ENCODE results near the gene DNAJC8.
A peak's percentile ranks its signal among the peaks of the same experiment; 100 is the strongest.

DNAJC8 gene

GRCh38 chr1:28249866-28250295, 17.1 kb upstream of the DNAJC8 start:
- DNase-seq (ENCODE audit: low read depth in 2 of 2) = no peak

- DNase-seq (ENCODE audit: low read depth in 2 of 2) = no peak
These were observed 16.4 kb upstream of the DNAJC8 start for GRCh38 chr1:28249013-28249865.

GRCh38 chr1:28248273-28249012, 15.6 kb upstream of the DNAJC8 start:
- peak; percentile 58 to 64 for DNase-seq (ENCODE audit: low read depth in 2 of 2)

GRCh38 chr1:28247612-28248272, 14.9 kb upstream of the DNAJC8 start:
- no peak for DNase-seq (ENCODE audit: low read depth in 2 of 2)

- DNase-seq (ENCODE audit: low read depth in 2 of 2) = no peak
These were observed 13.6 kb upstream of the DNAJC8 start for GRCh38 chr1:28246427-28246832.

GRCh38 chr1:28244549-28245251, 11.9 kb upstream of the DNAJC8 start:
- no peak for DNase-seq (ENCODE audit: low read depth in 2 of 2)

GRCh38 chr1:28243685-28244311, 11.0 kb upstream of the DNAJC8 start:
- no peak for DNase-seq (ENCODE audit: low read depth in 2 of 2)

- no peak for DNase-seq (ENCODE audit: low read depth in 2 of 2)
These were observed 8.9 kb upstream of the DNAJC8 start for GRCh38 chr1:28241638-28242241.

GRCh38 chr1:28240024-28240423, 7.2 kb upstream of the DNAJC8 start:
- no peak for DNase-seq (ENCODE audit: low read depth in 2 of 2)

GRCh38 chr1:28239004-28239403, 6.2 kb upstream of the DNAJC8 start:
- no peak for DNase-seq (ENCODE audit: low read depth in 2 of 2)

- DNase-seq (ENCODE audit: low read depth in 2 of 2) = no peak
These were observed 4.0 kb upstream of the DNAJC8 start for GRCh38 chr1:28236656-28237322.

GRCh38 chr1:28235755-28236655, 3.2 kb upstream of the DNAJC8 start, which contains the start of gene ATP5IF1:
ATP5IF1 (plus strand) TSS chr1:28236124; CDS start chr1:28236184, 60 bp downstream.
- peak; percentile 91 to 94 for DNase-seq (ENCODE audit: low read depth in 2 of 2)

- no peak for DNase-seq (ENCODE audit: low read depth in 2 of 2)
These were observed 406 bp upstream of the DNAJC8 start for GRCh38 chr1:28233264-28233606.

- no peak for DNase-seq (ENCODE audit: low read depth in 2 of 2)
These were observed 2.8 kb downstream of the DNAJC8 start for GRCh38 chr1:28229996-28230395.

- DNase-seq (ENCODE audit: low read depth in 2 of 2) = no peak
These were observed 3.7 kb downstream of the DNAJC8 start for GRCh38 chr1:28229089-28229488.

- no peak for DNase-seq (ENCODE audit: low read depth in 2 of 2)
These were observed 19.5 kb downstream of the DNAJC8 start for GRCh38 chr1:28213315-28213714.

GRCh38 chr1:28209700-28210099, 23.1 kb downstream of the DNAJC8 start:
- DNase-seq (ENCODE audit: low read depth in 2 of 2) = no peak

GRCh38 chr1:28208818-28209441, 23.9 kb downstream of the DNAJC8 start:
- peak in 1 of 2 donors; percentile 16 for DNase-seq (ENCODE audit: low read depth in 2 of 2)

GRCh38 chr1:28205243-28205642, 27.6 kb downstream of the DNAJC8 start:
- no peak for DNase-seq (ENCODE audit: low read depth in 2 of 2)
